Measurements from ENCODE around the gene COX8C. TPM values are rescaled to one million over a fixed set of nuclear protein-coding genes. Genes with fewer than 3 reads are reported as not detected.

COX8C gene
- total RNA-seq, 1 donor from 2014 or later = not detected

DNA sequence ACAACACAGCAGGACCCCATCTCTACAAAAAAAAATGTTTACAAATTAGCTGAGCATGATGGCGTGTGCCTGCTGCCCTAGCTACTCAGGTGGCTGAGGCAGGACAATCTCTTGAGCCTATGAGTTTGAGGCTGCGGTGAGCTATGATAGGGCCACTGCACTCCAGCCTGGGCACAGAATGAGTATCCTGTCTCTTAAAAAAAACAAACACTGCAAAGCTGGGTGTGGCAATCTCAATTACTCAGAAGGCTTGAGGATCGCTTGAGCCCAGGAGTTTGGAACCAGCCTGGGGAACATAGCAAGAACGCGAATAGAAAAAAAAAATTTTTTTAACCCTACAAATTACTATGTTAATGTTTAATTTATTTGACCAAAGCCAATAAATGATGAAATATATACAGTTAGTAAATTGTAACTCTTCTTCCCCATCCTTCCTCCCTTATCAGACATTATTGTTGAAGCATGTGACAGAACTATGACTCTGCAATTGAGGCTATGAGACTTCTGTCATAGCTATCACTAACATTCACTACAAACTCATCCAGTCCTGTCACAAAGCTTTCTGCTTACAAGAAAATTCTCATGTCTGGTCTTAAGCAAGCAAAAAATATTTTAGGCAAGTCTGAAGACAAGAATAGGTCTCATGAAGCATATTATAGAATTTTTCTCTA, 23.9 kb upstream of the COX8C start:
- DNase-seq = no peak
- intact Hi-C loops (cut with DNase I) = no loop called here
- TF ChIP-seq, protein P1, sequence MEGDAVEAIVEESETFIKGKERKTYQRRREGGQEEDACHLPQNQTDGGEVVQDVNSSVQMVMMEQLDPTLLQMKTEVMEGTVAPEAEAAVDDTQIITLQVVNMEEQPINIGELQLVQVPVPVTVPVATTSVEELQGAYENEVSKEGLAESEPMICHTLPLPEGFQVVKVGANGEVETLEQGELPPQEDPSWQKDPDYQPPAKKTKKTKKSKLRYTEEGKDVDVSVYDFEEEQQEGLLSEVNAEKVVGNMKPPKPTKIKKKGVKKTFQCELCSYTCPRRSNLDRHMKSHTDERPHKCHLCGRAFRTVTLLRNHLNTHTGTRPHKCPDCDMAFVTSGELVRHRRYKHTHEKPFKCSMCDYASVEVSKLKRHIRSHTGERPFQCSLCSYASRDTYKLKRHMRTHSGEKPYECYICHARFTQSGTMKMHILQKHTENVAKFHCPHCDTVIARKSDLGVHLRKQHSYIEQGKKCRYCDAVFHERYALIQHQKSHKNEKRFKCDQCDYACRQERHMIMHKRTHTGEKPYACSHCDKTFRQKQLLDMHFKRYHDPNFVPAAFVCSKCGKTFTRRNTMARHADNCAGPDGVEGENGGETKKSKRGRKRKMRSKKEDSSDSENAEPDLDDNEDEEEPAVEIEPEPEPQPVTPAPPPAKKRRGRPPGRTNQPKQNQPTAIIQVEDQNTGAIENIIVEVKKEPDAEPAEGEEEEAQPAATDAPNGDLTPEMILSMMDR (IDR thresholded peaks at IDR 0.05) = no peak
- no peak overlapping the region for H3K4me3 ChIP-seq
- H3K4me1 ChIP-seq = peaks cover 11% of the 10 kb centered on the region
- no peak overlapping the region for H3K27ac ChIP-seq
- peak; percentile 54 for ATAC-seq
- no peaks in the 10 kb centered on the region for H3K36me3 ChIP-seq
- no peaks in the 10 kb centered on the region for H3K9me3 ChIP-seq
- H3K27me3 ChIP-seq = no peaks in the 10 kb centered on the region

DNA sequence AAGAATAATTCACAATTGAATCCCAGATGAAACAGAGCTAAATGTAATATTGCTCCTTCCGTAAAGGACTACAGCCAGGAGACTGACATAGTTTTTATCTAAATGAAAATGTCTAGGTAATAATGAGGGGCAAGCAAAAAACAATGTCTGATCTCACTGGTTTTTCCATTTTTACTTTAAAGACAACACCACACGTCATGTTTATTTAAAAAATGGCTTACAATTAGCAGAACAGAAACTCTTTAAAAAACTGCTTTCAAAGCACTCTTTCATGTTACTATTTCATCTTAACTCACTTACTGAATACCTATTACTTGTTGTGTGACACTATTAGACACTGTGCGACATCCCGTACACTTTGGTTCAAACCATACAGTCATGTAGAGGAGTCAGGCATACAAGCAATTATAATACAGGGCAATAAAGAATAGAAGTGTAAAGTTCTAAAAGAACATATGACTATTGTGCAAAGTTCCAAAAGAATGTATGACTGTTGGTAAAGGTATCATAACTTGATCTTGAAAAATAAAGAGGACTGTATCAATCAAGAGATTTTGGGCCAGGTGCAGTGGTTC, 23.3 kb upstream of the COX8C start:
- DNase-seq = no peak
- ATAC-seq = no peak

DNA sequence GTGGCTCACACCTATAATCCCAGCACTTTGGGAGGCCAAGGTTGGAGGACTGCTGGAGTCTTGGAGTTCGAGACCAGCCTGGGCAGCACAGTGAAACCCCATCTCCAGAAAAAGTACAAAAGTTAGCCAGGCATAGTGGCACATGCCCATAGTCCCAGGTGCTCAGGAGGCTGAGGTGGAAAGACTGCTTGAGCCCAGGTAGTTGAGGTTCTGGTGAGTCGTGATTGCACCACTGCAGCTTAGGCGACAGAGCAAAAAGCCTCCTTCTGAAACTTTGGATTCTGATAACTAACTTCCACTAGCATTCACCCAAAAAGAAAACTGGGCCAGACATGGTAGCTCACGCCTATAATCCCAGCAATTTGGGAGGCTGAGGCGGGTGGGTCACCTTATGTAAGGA, 20.8 kb upstream of the COX8C start:
- TF ChIP-seq, protein P1 (IDR thresholded peaks at IDR 0.05) = no peak
- peaks cover 24% of the 10 kb centered on the region for H3K4me1 ChIP-seq

More for the DNA sequence above, 23.3 kb upstream of the COX8C start:
- intact Hi-C loops (cut with DNase I) = no loop called here
- H3K27ac ChIP-seq = no peak overlapping the region
- no peaks in the 10 kb centered on the region for H3K27me3 ChIP-seq
- H3K4me3 ChIP-seq = no peak overlapping the region
- TF ChIP-seq, protein P1 (IDR thresholded peaks at IDR 0.05) = no peak
- H3K9me3 ChIP-seq = no peaks in the 10 kb centered on the region
- H3K4me1 ChIP-seq = peaks cover 9% of the 10 kb centered on the region
- no peaks in the 10 kb centered on the region for H3K36me3 ChIP-seq

DNA sequence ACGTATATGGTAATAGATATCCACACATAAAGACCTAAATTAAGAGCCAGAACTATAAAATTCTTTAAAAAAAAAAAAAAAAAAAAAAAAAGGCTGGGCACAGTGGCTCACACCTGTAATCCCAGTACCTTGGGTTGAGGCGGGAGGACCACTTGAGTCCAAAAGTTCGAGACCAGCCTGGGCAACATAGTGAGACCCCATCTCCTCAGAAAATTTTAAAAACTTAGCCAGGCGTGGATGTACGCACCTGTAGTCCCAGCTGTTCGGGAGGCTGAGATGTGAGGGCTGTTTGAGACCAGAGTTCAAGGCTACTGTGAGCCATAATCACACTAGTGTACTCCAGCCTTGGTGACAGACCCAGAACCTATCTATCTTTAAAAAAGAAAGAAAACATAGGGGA, 18.4 kb upstream of the COX8C start:
- Histone ChIP-seq H3K9me3 (no peaks in the 10 kb centered on the region), H3K36me3 (no peaks in the 10 kb centered on the region), H3K4me3 (no peak overlapping the region), H3K27ac (no peak overlapping the region), H3K27me3 (no peaks in the 10 kb centered on the region), H3K4me1 (peaks cover 33% of the 10 kb centered on the region)
- DNase-seq = no peak
- intact Hi-C loops (cut with DNase I) = no loop called here
- no peak for ATAC-seq
- TF ChIP-seq, protein P1 (IDR thresholded peaks at IDR 0.05) = no peak

More for the DNA sequence above, 20.8 kb upstream of the COX8C start:
- DNase-seq = no peak
- Histone ChIP-seq H3K27ac (no peak overlapping the region), H3K4me3 (no peak overlapping the region), H3K9me3 (no peaks in the 10 kb centered on the region), H3K27me3 (no peaks in the 10 kb centered on the region), H3K36me3 (no peaks in the 10 kb centered on the region)
- intact Hi-C loops (cut with DNase I) = no loop called here
- no peak for ATAC-seq

DNA sequence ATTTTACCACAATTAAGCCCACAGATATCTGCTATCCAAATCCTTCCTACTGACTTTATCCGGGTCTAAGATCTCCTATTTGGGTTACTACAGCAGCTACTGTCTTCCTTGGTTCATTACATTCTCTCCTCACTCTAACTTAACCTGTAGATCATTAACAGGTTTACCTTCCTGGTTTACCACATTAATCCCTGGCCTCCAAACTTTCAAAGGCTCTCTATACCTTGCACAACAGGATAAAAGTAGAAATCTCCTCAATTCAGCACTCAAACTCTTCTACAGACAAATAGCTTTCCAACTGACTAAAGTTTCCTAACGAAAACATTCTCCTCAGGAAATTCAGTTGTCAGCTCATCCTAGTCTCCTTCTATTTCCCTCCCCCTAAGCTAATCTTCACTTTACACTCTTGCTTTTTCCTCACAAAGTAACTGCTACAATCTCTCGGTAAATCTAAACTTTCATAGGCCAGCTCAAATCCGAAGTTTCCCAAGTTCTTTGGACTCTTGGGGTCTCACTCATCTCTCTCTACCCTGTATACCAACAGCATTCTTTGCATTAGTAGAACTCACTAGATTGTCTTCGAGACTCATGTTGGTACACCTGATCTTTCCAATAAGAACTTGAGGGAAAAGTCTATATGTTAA, 16.9 kb upstream of the COX8C start:
- Histone ChIP-seq H3K9me3 (no peaks in the 10 kb centered on the region), H3K36me3 (no peaks in the 10 kb centered on the region), H3K4me3 (no peak overlapping the region), H3K4me1 (peaks cover 36% of the 10 kb centered on the region), H3K27me3 (no peaks in the 10 kb centered on the region), H3K27ac (peak overlapping the region; percentile 95)
- DNase-seq (no peak), ATAC-seq (no peak)
- intact Hi-C loops (cut with DNase I) = no loop called here
- TF ChIP-seq, protein P1 (IDR thresholded peaks at IDR 0.05) = no peak

Data from upper lobe of right lung (tissue), 1 donor.